Adrenal gland (tissue), 5 donors: Measurements from ENCODE around the gene AUTS2.

Experiments used
- CTCF ChIP-seq, 6 experiments: fragments of 450-650 bp in 4 of 6; fragments of 200-600 bp in 2 of 6; sonication (generic) in 1 of 6; IDR thresholded peaks; 1 replicate in 5 of 6; 2 replicates in 1 of 6; pipeline versions ENCODE4 v1.5.1 to v1.8.0; 2016 to 2021; ENCODE audit warnings: antibody characterized with exemption in 6 of 6, mild to moderate bottlenecking in 2 of 6, moderate library complexity in 1 of 6
- POLR2A ChIP-seq, 2 donors: fragments of 450-650 bp; IDR thresholded peaks; one replicate each; pipeline ENCODE4 v1.6.1; 2017; ENCODE audit warnings: antibody characterized with exemption in 2 of 2, mild to moderate bottlenecking in 2 of 2, moderate library complexity in 1 of 2
- donor health status: DM: no; HTN: no; CAD: no.

GRCh38 chr7:70641882-70642281, 1043.6 kb downstream of the AUTS2 start:
- TF ChIP-seq POLR2A (IDR thresholded peaks at IDR 0.05) (no peak), CTCF (IDR thresholded peaks at IDR 0.05) (no peak)
